Stimulated activated naive CD8-positive, alpha-beta T cell treated with anti-CD3 and anti-CD28 coated beads, Interleukin-15, Interleukin-2, amounts not matched to agents 100 ng/mL and 50 ng/mL, for 24 hours (primary cell): ENCODE results near the gene KCNIP1.

ENCODE experiments used
- H3K27ac Mint-ChIP-seq: one replicate; pipeline ENCODE4 v1.8.0; 2021; ENCODE audit warnings: mild to moderate bottlenecking, mixed read lengths
- H3K27me3 Mint-ChIP-seq: one replicate; pipeline ENCODE4 v1.8.0; 2021; ENCODE audit warnings: mixed read lengths
- H3K36me3 Mint-ChIP-seq: one replicate; pipeline ENCODE4 v1.8.0; 2021; ENCODE audit warnings: low read depth, mixed read lengths
- H3K4me1 Mint-ChIP-seq: one replicate; pipeline ENCODE4 v1.8.0; 2021; ENCODE audit warnings: low read depth, mixed read lengths
- H3K4me3 Mint-ChIP-seq: one replicate; pipeline ENCODE4 v1.8.0; 2021; ENCODE audit warnings: mild to moderate bottlenecking, mixed read lengths
- H3K9me3 Mint-ChIP-seq: one replicate; pipeline ENCODE4 v1.8.0; 2021; ENCODE audit warnings: mixed read lengths

The KCNIP1 gene

DNA sequence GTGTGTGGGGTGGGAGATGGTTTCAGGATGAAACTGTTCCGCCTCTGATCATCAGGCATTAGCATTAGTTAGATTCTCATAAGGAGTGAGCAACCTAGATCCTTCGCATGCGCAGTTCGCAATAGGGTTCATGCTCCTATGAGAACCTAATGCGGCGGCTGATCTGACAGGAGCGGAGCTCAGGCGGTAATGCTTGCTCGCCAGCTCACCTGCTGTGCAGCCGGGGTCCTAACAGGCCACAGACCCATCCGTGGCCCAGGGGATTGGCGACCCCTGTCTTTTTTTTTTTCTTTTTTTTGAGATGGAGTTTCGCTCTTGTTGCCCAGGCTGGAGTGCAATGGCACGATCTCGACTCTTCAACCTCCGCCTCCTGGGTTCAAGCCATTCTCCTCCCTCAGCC lies 119.1 kb downstream of the KCNIP1 start:
- H3K4me3 Mint-ChIP-seq, result no peak overlapping the region
- H3K9me3 Mint-ChIP-seq, result no peaks in the 10 kb centered on the region
- H3K36me3 Mint-ChIP-seq, result no peaks in the 10 kb centered on the region
- no peak overlapping the region for H3K27ac Mint-ChIP-seq
- no peaks in the 10 kb centered on the region for H3K4me1 Mint-ChIP-seq
- H3K27me3 Mint-ChIP-seq, result peaks cover 6% of the 10 kb centered on the region

DNA sequence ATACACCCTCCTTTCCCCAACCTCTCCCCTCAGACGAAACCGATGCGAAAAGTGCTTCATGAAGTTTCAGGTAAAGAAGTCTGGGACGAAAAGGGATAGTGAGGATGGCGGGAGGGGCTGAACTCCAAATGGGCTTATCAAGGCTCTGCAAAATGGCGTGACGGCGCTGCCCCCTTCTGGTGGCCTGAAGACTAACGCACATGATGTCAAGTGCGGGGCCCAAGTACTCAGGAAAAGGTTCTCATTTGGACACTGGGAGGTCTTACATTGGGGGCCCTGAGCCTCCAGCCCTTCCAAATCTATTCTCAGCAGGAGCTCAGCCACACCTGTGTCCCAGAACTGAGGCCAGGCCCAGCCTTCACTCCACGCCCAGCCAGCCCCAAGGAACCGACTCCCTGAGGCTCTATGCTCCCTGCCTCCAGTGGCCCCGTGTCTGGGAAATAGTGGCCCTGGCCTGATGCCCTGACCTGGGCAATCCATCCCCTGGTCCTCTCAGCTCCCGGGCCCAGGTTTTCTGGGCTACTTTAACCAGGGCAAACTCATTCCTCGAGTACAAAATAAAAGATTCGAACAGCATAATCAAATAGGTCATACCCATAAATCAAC lies 119.9 kb downstream of the KCNIP1 start:
- Mint-ChIP-seq H3K27me3 (peaks cover 5% of the 10 kb centered on the region), H3K36me3 (no peaks in the 10 kb centered on the region), H3K9me3 (no peaks in the 10 kb centered on the region), H3K27ac (no peak overlapping the region), H3K4me3 (no peak overlapping the region), H3K4me1 (no peaks in the 10 kb centered on the region)

DNA sequence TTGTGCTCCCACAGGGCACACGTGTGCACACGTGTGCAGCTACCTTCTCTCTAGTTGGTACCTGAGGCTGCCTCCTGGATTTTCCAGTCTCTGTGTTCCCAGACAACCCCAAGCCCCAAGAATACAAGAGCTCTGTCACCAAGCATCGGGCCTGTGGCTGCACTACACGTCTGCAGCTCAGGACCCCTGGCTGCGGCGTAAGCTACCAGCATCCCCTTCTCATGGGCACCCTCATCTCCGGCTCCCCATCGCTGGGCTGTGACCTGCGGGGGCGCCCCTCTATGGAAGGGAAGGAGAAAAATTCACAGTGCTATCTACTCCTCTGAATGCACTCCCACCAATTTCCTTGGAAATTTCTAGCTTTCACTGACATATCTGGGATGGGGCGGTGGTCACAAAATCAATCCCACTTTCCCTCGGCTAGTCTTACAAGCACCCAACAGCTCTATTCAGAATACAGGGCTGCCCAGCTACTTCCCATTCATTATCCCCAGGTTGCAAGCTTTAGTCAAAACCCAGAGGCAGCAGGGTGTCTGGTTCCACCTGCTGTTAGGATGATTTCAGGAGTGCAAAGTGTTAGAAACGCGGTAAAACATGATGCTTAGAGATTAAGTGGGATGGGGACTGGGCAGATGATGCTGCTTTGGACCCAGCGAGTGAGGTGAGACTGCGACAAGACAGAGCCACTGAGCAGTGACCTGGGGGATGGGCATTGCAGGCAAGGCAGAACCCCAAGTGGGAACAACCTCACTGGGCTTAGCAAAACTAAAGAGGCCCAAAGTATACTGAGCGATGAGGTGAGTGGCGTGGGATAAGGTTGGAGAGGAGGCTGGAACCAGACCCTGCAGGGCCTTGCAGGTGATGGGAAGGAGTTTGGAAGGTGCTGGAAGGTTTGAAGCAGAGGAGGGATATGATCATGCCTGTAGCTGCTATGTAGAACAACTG lies 121.7 kb downstream of the KCNIP1 start:
- no peaks in the 10 kb centered on the region for H3K4me1 Mint-ChIP-seq
- no peak overlapping the region for H3K4me3 Mint-ChIP-seq
- peaks cover 5% of the 10 kb centered on the region for H3K27me3 Mint-ChIP-seq
- H3K27ac Mint-ChIP-seq, result no peak overlapping the region
- H3K9me3 Mint-ChIP-seq, result no peaks in the 10 kb centered on the region
- H3K36me3 Mint-ChIP-seq, result no peaks in the 10 kb centered on the region

DNA sequence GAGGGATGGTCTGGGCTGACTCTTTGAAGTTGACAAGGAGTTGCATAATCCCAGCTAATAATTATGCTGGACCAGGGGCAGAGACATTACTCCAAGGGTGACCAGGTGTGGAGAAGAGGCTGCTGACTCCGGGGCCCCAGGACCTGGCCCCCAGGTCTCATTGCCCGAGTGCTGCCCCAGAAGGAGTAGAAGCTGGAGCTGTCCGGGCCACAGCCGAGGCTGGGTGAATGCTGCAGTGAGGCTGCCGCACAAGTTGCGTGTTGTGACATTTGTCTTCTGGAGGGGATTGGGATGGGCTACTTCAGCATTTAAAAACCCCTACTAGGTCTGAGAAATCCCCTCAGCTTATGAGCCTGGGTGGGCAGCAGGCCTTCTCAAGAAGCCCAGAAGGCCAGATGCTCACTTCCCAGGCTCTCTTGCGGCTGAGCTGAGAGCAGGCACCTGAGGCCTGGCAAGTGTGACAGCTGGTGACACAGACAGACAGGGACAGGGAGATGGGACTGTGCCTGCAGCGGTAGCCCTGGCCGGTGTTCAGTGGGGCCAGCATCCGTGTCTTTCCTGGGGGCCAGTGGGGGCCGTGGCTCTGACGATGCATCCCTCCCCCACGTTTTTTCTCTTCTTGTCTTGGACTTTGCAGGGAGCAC lies 122.8 kb downstream of the KCNIP1 start:
- Mint-ChIP-seq H3K4me3 (no peak overlapping the region), H3K4me1 (no peaks in the 10 kb centered on the region), H3K27me3 (peaks cover 5% of the 10 kb centered on the region), H3K27ac (no peak overlapping the region), H3K9me3 (no peaks in the 10 kb centered on the region), H3K36me3 (no peaks in the 10 kb centered on the region)

GRCh38 chr5:170627271-170627670 lies 123.5 kb downstream of the KCNIP1 start:
- Mint-ChIP-seq H3K9me3 (no peaks in the 10 kb centered on the region), H3K36me3 (no peaks in the 10 kb centered on the region), H3K27ac (no peak overlapping the region), H3K4me1 (no peaks in the 10 kb centered on the region), H3K27me3 (peaks cover 5% of the 10 kb centered on the region), H3K4me3 (no peak overlapping the region)

DNA sequence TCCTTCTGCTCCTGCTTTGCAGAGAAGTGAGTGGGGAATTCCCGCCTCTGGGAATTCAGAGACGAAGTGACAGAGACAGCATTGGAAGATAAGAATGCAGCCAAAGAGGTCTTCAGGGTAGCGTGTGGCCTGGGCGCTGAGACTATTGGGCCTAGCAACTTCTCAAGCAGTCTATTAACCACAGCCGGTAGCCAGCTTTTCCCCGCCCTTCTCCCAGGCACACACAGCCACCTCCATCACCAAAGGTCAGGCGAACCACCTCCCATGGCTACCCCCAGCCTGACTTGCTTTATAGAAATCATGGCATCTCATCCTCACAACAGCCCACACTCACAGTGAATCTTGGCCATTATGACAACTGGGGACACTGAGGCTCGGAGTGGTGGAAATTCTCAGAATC lies 124.2 kb downstream of the KCNIP1 start:
- H3K9me3 Mint-ChIP-seq, result no peaks in the 10 kb centered on the region
- no peaks in the 10 kb centered on the region for H3K36me3 Mint-ChIP-seq
- peaks cover 4% of the 10 kb centered on the region for H3K4me1 Mint-ChIP-seq
- H3K27ac Mint-ChIP-seq, result no peak overlapping the region
- H3K27me3 Mint-ChIP-seq, result peaks cover 5% of the 10 kb centered on the region
- H3K4me3 Mint-ChIP-seq, result no peak overlapping the region

- Mint-ChIP-seq H3K4me3 (no peak overlapping the region), H3K27ac (no peak overlapping the region), H3K27me3 (peaks cover 5% of the 10 kb centered on the region), H3K36me3 (no peaks in the 10 kb centered on the region), H3K9me3 (no peaks in the 10 kb centered on the region), H3K4me1 (peaks cover 13% of the 10 kb centered on the region)
Observed at GRCh38 chr5:170628691-170629565, 125.1 kb downstream of the KCNIP1 start.

- no peak overlapping the region for H3K27ac Mint-ChIP-seq
- peaks cover 19% of the 10 kb centered on the region for H3K4me1 Mint-ChIP-seq
- no peak overlapping the region for H3K4me3 Mint-ChIP-seq
- no peaks in the 10 kb centered on the region for H3K9me3 Mint-ChIP-seq
- no peaks in the 10 kb centered on the region for H3K36me3 Mint-ChIP-seq
- no peaks in the 10 kb centered on the region for H3K27me3 Mint-ChIP-seq
Observed at GRCh38 chr5:170629566-170630175, 125.9 kb downstream of the KCNIP1 start.

GRCh38 chr5:170630226-170630625 lies 126.4 kb downstream of the KCNIP1 start:
- Mint-ChIP-seq H3K27me3 (no peaks in the 10 kb centered on the region), H3K36me3 (no peaks in the 10 kb centered on the region), H3K4me3 (no peak overlapping the region), H3K4me1 (peaks cover 19% of the 10 kb centered on the region), H3K27ac (no peak overlapping the region), H3K9me3 (no peaks in the 10 kb centered on the region)

DNA sequence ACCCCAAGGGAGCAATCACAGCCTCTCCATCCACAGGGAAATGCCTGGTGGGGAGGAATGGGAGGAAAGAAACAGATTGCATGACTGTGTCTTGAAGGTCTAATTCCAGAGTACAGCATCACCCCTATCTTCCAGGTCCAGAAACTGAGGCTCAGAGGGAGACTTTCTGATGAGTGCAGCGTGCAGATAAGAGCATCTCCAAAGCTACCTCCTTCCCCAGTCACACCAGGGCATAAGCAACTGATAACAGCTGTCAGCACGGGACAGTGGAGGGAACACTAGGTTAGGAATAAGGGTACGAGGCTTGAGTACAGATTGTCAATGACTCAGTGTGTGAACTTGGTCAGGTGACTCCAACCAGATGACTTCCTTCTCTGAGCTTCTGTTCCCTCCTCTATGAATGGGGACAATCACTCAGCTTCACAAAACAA lies 126.9 kb downstream of the KCNIP1 start:
- peaks cover 19% of the 10 kb centered on the region for H3K4me1 Mint-ChIP-seq
- H3K9me3 Mint-ChIP-seq, result no peaks in the 10 kb centered on the region
- H3K36me3 Mint-ChIP-seq, result no peaks in the 10 kb centered on the region
- H3K27ac Mint-ChIP-seq, result no peak overlapping the region
- H3K27me3 Mint-ChIP-seq, result no peaks in the 10 kb centered on the region
- H3K4me3 Mint-ChIP-seq, result no peak overlapping the region

DNA sequence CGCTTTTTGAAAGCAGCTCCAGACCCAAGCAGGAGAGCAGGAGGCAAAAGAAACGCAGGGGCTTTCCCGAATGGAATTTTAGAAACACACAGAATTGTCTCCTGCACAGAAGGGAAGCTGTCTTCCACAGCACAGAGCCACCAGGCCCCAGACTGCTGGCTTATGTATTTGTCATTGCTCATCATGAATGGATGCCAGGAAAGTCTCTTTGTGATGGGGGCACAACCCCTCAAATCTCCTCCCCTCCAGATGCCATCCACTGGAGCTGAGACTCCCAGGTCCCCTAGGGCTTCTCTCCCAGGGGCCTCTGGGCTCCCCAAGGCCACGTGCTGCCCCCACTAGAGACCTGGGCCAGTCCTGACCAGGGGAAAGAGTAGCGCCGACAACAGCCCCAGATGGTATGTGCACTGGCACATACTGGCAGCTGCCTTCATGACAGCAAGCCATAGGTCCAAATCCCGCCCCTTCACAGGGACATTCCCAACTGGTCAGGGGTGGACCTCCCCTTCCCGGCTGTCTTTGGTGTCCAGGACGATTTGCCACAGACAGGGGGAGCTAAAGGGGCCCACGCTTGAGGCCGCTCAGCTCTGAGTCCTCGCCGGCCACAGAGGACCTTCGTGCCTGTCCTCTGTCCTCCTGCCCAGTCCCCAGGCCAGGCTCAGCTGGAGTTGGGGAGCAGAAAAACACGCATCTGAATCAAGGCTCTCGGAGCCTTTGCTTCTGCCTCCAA lies 127.8 kb downstream of the KCNIP1 start:
- Mint-ChIP-seq H3K27ac (no peak overlapping the region), H3K4me1 (peaks cover 19% of the 10 kb centered on the region), H3K4me3 (no peak overlapping the region), H3K36me3 (no peaks in the 10 kb centered on the region), H3K9me3 (no peaks in the 10 kb centered on the region), H3K27me3 (no peaks in the 10 kb centered on the region)

GRCh38 chr5:170632266-170632984 lies 128.6 kb downstream of the KCNIP1 start:
- Mint-ChIP-seq H3K4me3 (peak overlapping the region; percentile 61), H3K4me1 (peaks cover 19% of the 10 kb centered on the region), H3K27me3 (no peaks in the 10 kb centered on the region), H3K27ac (no peak overlapping the region), H3K36me3 (no peaks in the 10 kb centered on the region), H3K9me3 (no peaks in the 10 kb centered on the region)

DNA sequence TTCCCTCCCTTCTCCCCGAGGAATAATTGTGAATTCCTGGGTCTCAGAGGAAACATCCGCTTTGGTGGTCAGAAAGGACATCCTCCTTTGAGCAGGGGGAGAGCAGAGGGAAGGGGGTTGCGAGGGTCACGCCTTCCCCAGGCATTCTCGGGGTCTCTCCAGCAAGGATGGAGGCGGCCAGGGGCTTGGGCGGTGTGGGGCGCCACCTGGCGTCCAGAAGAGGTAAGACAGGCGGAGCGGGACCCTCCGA lies 129.1 kb downstream of the KCNIP1 start:
- Mint-ChIP-seq H3K4me3 (peak overlapping the region; percentile 61), H3K36me3 (no peaks in the 10 kb centered on the region), H3K4me1 (peaks cover 19% of the 10 kb centered on the region), H3K9me3 (no peaks in the 10 kb centered on the region), H3K27ac (no peak overlapping the region), H3K27me3 (no peaks in the 10 kb centered on the region)
